ENCODE results near the gene TRIM39. TPM values are rescaled to one million over a fixed set of nuclear protein-coding genes. Genes with fewer than 3 reads are reported as not detected.

The TRIM39 gene
- total and polyA plus RNA-seq, 2 of the 13 experiments (the other 11 are each of a cell fraction or from before 2014, with no cell fraction given) = 7.7 to 14.6 TPM

Small RNA genes within 50 kb of the gene (small RNA-seq; reads per million reads assigned to genes)
- 0 reads per million in 3 experiments for gene HLA-N (ENCODE audit: insufficient read depth in 2 of 3, insufficient read length in 3 of 3, low read depth in 2 of 3, low replicate concordance in 1 of 3)

Other genes with a start within 250 kb of the TRIM39 start
- 0.51 TPM in 1 of 2 replicates, not detected in the other for gene TRIM31, start 213.8 kb upstream of the TRIM39 start, total RNA-seq (2016; rRNA removed; fragmentation: Illumina TruSeq; extraction: Trizol)
- 0.13 and 0.33 TPM in 2 replicates for gene TRIM31, start 213.8 kb upstream of the TRIM39 start, polyA plus RNA-seq (2011; rRNA removed)
- 0.13 TPM in 1 of 2 replicates, not detected in the other for gene TRIM40, start 190.8 kb upstream of the TRIM39 start, total RNA-seq (2016; rRNA removed; fragmentation: Illumina TruSeq; extraction: Trizol)
- gene TRIM40, start 190.8 kb upstream of the TRIM39 start, polyA plus RNA-seq (2011; rRNA removed) = 0.58 and 0.88 TPM in 2 replicates
- 4.1 and 4.5 TPM in 2 replicates for gene TRIM10, start 165.7 kb upstream of the TRIM39 start, total RNA-seq (2016; rRNA removed; fragmentation: Illumina TruSeq; extraction: Trizol)
- 6.8 and 7.6 TPM in 2 replicates for gene TRIM10, start 165.7 kb upstream of the TRIM39 start, polyA plus RNA-seq (2011; rRNA removed)
- 30.4 and 35.1 TPM in 2 replicates for gene TRIM15, start 163.4 kb upstream of the TRIM39 start, total RNA-seq (2016; rRNA removed; fragmentation: Illumina TruSeq; extraction: Trizol)
- gene TRIM15, start 163.4 kb upstream of the TRIM39 start, polyA plus RNA-seq (2011; rRNA removed) = 38.2 and 41.7 TPM in 2 replicates
- gene TRIM26, start 113.5 kb upstream of the TRIM39 start, total RNA-seq (2016; rRNA removed; fragmentation: Illumina TruSeq; extraction: Trizol) = 38.7 and 46.2 TPM in 2 replicates
- gene TRIM26, start 113.5 kb upstream of the TRIM39 start, polyA plus RNA-seq (2011; rRNA removed) = 27.1 and 28.1 TPM in 2 replicates
- gene RPP21, start 18.2 kb downstream of the TRIM39 start, total RNA-seq (2016; rRNA removed; fragmentation: Illumina TruSeq; extraction: Trizol) = 38.4 and 53.1 TPM in 2 replicates
- 72.3 and 88.4 TPM in 2 replicates for gene RPP21, start 18.2 kb downstream of the TRIM39 start, polyA plus RNA-seq (2011; rRNA removed)
- gene HLA-E, start 162.6 kb downstream of the TRIM39 start, total RNA-seq (2016; rRNA removed; fragmentation: Illumina TruSeq; extraction: Trizol) = 21.2 and 45.2 TPM in 2 replicates
- 90.4 and 99.8 TPM in 2 replicates for gene HLA-E, start 162.6 kb downstream of the TRIM39 start, polyA plus RNA-seq (2011; rRNA removed)
- 54.8 and 55.6 TPM in 2 replicates for gene GNL1, start 229.6 kb downstream of the TRIM39 start, total RNA-seq (2016; rRNA removed; fragmentation: Illumina TruSeq; extraction: Trizol)
- gene GNL1, start 229.6 kb downstream of the TRIM39 start, polyA plus RNA-seq (2011; rRNA removed) = 35.0 and 46.8 TPM in 2 replicates
- gene PRR3, start 230.4 kb downstream of the TRIM39 start, total RNA-seq (2016; rRNA removed; fragmentation: Illumina TruSeq; extraction: Trizol) = 13.9 and 14.6 TPM in 2 replicates
- gene PRR3, start 230.4 kb downstream of the TRIM39 start, polyA plus RNA-seq (2011; rRNA removed) = 20.6 and 21.2 TPM in 2 replicates
- gene ABCF1, start 244.5 kb downstream of the TRIM39 start, total RNA-seq (2016; rRNA removed; fragmentation: Illumina TruSeq; extraction: Trizol) = 98.9 and 104 TPM in 2 replicates
- gene ABCF1, start 244.5 kb downstream of the TRIM39 start, polyA plus RNA-seq (2011; rRNA removed) = 25.4 and 33.7 TPM in 2 replicates